ENCODE measurements around the gene OSBPL7. TPM values are rescaled to one million over a fixed set of nuclear protein-coding genes. Genes with fewer than 3 reads are reported as not detected.

OSBPL7 gene
- total and polyA plus RNA-seq, 2 of the 8 experiments (the other 6 are each of a cell fraction or from before 2014, with no cell fraction given): 7.2 to 8.9 TPM

GRCh38 chr17:47818002-47818695, 3.4 kb downstream of the OSBPL7 start (continued):
- TF ChIP-seq NANOG (IDR thresholded peaks at IDR 0.05; ENCODE audit: insufficient read depth, low read depth, low read length, poor library complexity, severe bottlenecking) (no peak), CBX8 (IDR thresholded peaks at IDR 0.05; ENCODE audit: borderline replicate concordance, low read depth, low read length) (no peak), CHD2 (IDR thresholded peaks at IDR 0.05; ENCODE audit: low read length) (no peak), SUZ12 (IDR thresholded peaks at IDR 0.05; ENCODE audit: low read length) (no peak), EP300 (IDR thresholded peaks at IDR 0.05; ENCODE audit: borderline replicate concordance in 1 of 2, low read depth in 2 of 2, low read length in 2 of 2) (no peak), POU5F1 (IDR thresholded peaks at IDR 0.05; ENCODE audit: low read depth, low read length) (no peak), NRF1 (IDR thresholded peaks at IDR 0.05; ENCODE audit: low read depth, low read length) (no peak), KDM5A (IDR thresholded peaks at IDR 0.05; ENCODE audit: low read length) (no peak)
